SK-N-SH (cell line): ENCODE measurements around the gene PPP1R1C.

Source experiments
- EP300 ChIP-seq, 2 experiments: IDR thresholded peaks; 2 replicates each; pipeline versions ENCODE4 v1.4.0 to v1.6.1; 2012; ENCODE audit warnings: borderline replicate concordance in 1 of 2, low read depth in 1 of 2, low read length in 1 of 2
- EZH2phosphoT487 ChIP-seq: fragments of 200-600 bp; sonication (generic); IDR thresholded peaks from 2 replicates; pipeline ENCODE4 v1.6.1; 2017; ENCODE audit warnings: low read depth, mixed run types, mild to moderate bottlenecking, antibody characterized with exemption, moderate library complexity, borderline replicate concordance
- FOXJ3 ChIP-seq: sonication (generic); formaldehyde crosslinking; IDR thresholded peaks from 2 replicates; pipeline ENCODE4 v1.5.1; 2020; ENCODE audit warnings: mild to moderate bottlenecking, missing genetic modification reagents
- FOXM1 ChIP-seq: IDR thresholded peaks from 2 replicates; pipeline ENCODE4 v1.4.0; 2012; ENCODE audit warnings: low read depth, mild to moderate bottlenecking
- GABPA ChIP-seq: IDR thresholded peaks from 2 replicates; pipeline ENCODE4 v1.4.0; 2012; ENCODE audit warnings: low read depth, mild to moderate bottlenecking
- MXI1 ChIP-seq: IDR thresholded peaks from 2 replicates; pipeline ENCODE4 v1.6.1; 2012; ENCODE audit warnings: mild to moderate bottlenecking, low read depth, low read length, improper control_type of control experiment
- USF2 ChIP-seq: fragments of 150-350 bp; IDR thresholded peaks from 2 replicates; pipeline ENCODE4 v1.6.1; 2017; ENCODE audit warnings: antibody characterized with exemption, low read length, low read depth, borderline replicate concordance
- YY1 ChIP-seq: IDR thresholded peaks from 2 replicates; pipeline ENCODE4 v1.4.0; 2012; ENCODE audit warnings: low read depth, mild to moderate bottlenecking
- TF ChIP-seq, protein P1 (sequence below): fragments of 200-600 bp; sonication (generic); IDR thresholded peaks from 2 replicates; pipeline ENCODE4 v1.6.1; 2017; ENCODE audit warnings: antibody characterized with exemption, mild to moderate bottlenecking, moderate library complexity

GRCh38 chr2:182073613-182074012 lies 88.0 kb downstream of the PPP1R1C start:
- TF ChIP-seq USF2 = no peak
- TF ChIP-seq, protein P1, sequence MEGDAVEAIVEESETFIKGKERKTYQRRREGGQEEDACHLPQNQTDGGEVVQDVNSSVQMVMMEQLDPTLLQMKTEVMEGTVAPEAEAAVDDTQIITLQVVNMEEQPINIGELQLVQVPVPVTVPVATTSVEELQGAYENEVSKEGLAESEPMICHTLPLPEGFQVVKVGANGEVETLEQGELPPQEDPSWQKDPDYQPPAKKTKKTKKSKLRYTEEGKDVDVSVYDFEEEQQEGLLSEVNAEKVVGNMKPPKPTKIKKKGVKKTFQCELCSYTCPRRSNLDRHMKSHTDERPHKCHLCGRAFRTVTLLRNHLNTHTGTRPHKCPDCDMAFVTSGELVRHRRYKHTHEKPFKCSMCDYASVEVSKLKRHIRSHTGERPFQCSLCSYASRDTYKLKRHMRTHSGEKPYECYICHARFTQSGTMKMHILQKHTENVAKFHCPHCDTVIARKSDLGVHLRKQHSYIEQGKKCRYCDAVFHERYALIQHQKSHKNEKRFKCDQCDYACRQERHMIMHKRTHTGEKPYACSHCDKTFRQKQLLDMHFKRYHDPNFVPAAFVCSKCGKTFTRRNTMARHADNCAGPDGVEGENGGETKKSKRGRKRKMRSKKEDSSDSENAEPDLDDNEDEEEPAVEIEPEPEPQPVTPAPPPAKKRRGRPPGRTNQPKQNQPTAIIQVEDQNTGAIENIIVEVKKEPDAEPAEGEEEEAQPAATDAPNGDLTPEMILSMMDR = no peak
- TF ChIP-seq FOXJ3 (CRISPR knock-in tag) = no peak
- TF ChIP-seq FOXM1 = no peak
- TF ChIP-seq YY1 = no peak
- no peak for TF ChIP-seq EZH2phosphoT487
- no peak for TF ChIP-seq GABPA
- no peak for TF ChIP-seq EP300 (IDR thresholded peaks at IDR 0.05; ENCODE audit: borderline replicate concordance in 1 of 2, low read depth in 1 of 2, low read length in 1 of 2)
- no peak for TF ChIP-seq MXI1
